Upper lobe of left lung (tissue), 4 donors: ENCODE measurements around the gene TRIM37.

Experiments used
- CTCF ChIP-seq, 6 experiments: fragments of 450-650 bp in 4 of 6; fragments of 200-600 bp in 2 of 6; sonication (generic) in 2 of 6; IDR thresholded peaks; one replicate each; pipeline ENCODE4 v1.5.1; 2016 to 2019; ENCODE audit warnings: antibody characterized with exemption in 6 of 6
- POLR2AphosphoS5 ChIP-seq, 2 donors: sonication (generic); formaldehyde crosslinking; IDR thresholded peaks; one replicate each; pipeline ENCODE4 v1.5.1; 2017; ENCODE audit warnings: antibody characterized with exemption in 2 of 2

- TF ChIP-seq CTCF (IDR thresholded peaks at IDR 0.05) = no peak
- no peak for TF ChIP-seq POLR2AphosphoS5 (IDR thresholded peaks at IDR 0.05)
These were observed 170.4 kb downstream of the TRIM37 start for GRCh38 chr17:58936295-58936694.
